ENCODE results near the gene TGM2. TPM values are rescaled to one million over a fixed set of nuclear protein-coding genes. Genes with fewer than 3 reads are reported as not detected.

Gene TGM2
- total RNA-seq, 3 donors from 2014 or later: 0.52 to 0.71 (median 0.63) TPM

GRCh38 chr20:38132910-38133501 is 32.1 kb downstream of the TGM2 start:
- H3K4me3 Mint-ChIP-seq: no peak overlapping the region
- no peaks in the 10 kb centered on the region for H3K36me3 Mint-ChIP-seq (ENCODE audit: insufficient read depth)
- H3K9me3 Mint-ChIP-seq: no peaks in the 10 kb centered on the region
- no peaks in the 10 kb centered on the region for H3K27me3 Mint-ChIP-seq (ENCODE audit: low read depth)
- no peak for ATAC-seq
- no peak for DNase-seq
- peaks cover 7% of the 10 kb centered on the region for H3K4me1 Mint-ChIP-seq (ENCODE audit: low read depth)

- no peaks in the 10 kb centered on the region for H3K27me3 Mint-ChIP-seq (ENCODE audit: low read depth)
- no peak overlapping the region for H3K4me3 Mint-ChIP-seq
- H3K9me3 Mint-ChIP-seq: no peaks in the 10 kb centered on the region
- H3K4me1 Mint-ChIP-seq (ENCODE audit: low read depth): peaks cover 7% of the 10 kb centered on the region
- DNase-seq (no peak), ATAC-seq (peak in 1 of 2 donors; percentile 11)
- no peaks in the 10 kb centered on the region for H3K36me3 Mint-ChIP-seq (ENCODE audit: insufficient read depth)
These were observed 32.7 kb downstream of the TGM2 start for GRCh38 chr20:38132156-38132909.

DNA sequence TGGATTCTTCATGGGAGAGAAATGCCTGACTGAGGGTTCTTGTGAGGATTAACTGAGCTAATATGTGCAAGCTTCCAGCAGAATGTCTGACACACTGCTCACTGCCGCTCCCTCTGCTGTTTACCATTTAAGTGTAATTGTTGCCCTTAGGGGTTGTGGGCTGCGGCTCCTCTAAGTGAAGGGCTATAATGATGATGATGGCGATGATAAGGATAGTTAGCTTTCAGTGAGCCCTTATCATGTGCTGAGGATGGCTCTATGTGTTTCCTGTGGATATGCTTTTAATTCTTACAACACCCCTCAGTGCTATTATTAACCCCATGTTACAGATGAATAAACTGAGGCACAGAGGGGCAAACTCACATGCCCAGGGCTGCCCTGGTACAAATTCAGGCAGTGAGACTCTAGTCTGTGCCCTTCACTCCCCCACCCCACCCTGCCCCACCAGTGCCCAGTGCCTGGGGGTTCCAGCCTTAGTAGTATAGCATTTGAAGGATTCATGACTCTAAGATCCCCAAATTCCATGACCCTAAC is 33.4 kb downstream of the TGM2 start:
- H3K9me3 Mint-ChIP-seq: no peaks in the 10 kb centered on the region
- DNase-seq: no peak

DNA sequence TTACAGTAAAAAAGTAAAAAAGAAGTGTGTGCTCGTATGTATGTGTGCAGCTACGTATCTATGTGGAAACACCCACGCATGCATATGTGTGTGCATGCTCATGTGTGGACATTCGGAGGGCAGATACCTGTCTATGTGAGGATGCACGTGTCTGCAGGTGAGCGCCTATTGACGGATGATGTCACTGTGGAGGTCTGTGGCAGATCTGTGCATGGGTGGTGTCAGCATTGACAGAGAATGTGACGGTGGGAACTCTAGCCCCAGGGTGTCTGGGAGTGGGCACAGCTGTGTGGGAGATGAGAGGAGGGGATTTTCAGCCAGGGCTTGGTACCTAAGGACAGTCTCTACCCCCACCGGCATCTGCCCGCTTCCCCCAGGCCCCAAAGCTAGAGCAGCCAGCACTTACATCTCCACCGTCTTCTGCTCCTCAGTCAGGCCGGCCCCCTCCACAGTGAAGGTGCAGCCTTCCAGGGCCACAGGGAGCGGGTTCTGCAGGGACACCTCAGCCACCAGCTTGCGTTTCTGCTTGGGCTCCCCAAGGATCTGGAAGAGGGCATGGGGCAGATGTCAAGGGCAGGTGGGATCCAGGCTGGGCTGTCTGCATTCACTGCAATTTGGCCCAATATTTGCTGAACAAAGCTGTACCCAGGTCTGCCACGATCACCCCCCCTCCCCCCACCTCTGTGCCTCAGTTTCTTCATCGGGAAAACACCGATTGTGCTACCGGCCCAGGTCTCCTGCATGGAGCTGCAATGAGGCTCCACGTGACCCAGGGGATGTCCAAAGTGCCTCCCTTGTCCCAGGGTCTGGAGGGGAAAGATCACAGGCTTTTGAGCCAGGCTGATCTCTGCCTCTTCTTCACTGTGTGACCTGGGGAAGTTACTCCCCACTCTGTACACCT is 34.1 kb downstream of the TGM2 start:
- no peaks in the 10 kb centered on the region for H3K36me3 Mint-ChIP-seq (ENCODE audit: insufficient read depth)

More for the DNA sequence above, 33.4 kb downstream of the TGM2 start:
- Mint-ChIP-seq H3K4me3 (no peak overlapping the region), H3K4me1 (ENCODE audit: low read depth) (peaks cover 7% of the 10 kb centered on the region), H3K36me3 (ENCODE audit: insufficient read depth) (no peaks in the 10 kb centered on the region), H3K27me3 (ENCODE audit: low read depth) (no peaks in the 10 kb centered on the region)
- ATAC-seq: no peak

GRCh38 chr20:38129893-38130609 is 35.0 kb downstream of the TGM2 start:
- no peaks in the 10 kb centered on the region for H3K36me3 Mint-ChIP-seq (ENCODE audit: insufficient read depth)
- H3K9me3 Mint-ChIP-seq: no peaks in the 10 kb centered on the region
- H3K4me1 Mint-ChIP-seq (ENCODE audit: low read depth): peaks cover 7% of the 10 kb centered on the region
- no peak for ATAC-seq
- H3K27me3 Mint-ChIP-seq (ENCODE audit: low read depth): no peaks in the 10 kb centered on the region
- H3K4me3 Mint-ChIP-seq: no peak overlapping the region
- no peak for DNase-seq

More for the DNA sequence above, 34.1 kb downstream of the TGM2 start:
- H3K4me1 Mint-ChIP-seq (ENCODE audit: low read depth): peaks cover 7% of the 10 kb centered on the region
- no peak overlapping the region for H3K4me3 Mint-ChIP-seq
- no peaks in the 10 kb centered on the region for H3K27me3 Mint-ChIP-seq (ENCODE audit: low read depth)
- DNase-seq (no peak), ATAC-seq (no peak)
- no peaks in the 10 kb centered on the region for H3K9me3 Mint-ChIP-seq

DNA sequence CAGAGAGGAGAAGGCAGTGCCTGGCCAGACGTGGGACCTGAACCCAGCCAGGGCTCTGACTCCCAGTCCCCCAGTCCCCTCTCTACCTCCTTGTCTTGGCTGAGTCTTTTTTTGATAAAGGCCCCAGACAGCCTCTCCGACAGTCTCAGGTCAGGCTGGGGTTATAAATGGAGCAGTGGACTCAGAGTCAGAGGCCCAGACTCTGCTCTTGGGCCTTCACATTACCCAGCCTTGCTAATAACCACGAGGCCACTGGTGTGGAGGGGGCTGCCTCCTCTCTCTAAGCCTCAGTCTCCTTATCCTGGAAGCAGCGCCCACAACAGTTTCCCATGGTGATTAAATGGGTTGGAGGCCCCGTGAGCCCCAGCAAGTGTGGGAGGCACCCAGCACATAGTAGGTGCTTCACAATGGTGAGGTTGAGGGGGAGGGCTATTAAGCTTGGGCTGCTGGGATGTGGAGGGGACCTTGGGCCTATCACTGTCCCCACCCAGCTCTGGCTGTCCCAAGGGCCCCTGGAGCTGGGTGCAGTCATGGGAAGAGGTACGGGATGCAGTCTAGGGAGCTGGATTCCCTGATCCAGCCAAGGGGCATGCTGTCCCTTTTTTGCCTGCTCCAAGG is 35.7 kb downstream of the TGM2 start:
- no peak for DNase-seq
- no peak for ATAC-seq
- no peaks in the 10 kb centered on the region for H3K36me3 Mint-ChIP-seq (ENCODE audit: insufficient read depth)
- H3K4me1 Mint-ChIP-seq (ENCODE audit: low read depth): peaks cover 2% of the 10 kb centered on the region
- no peaks in the 10 kb centered on the region for H3K27me3 Mint-ChIP-seq (ENCODE audit: low read depth)
- H3K4me3 Mint-ChIP-seq: no peak overlapping the region
- H3K9me3 Mint-ChIP-seq: no peaks in the 10 kb centered on the region

- H3K27me3 Mint-ChIP-seq (ENCODE audit: low read depth): no peaks in the 10 kb centered on the region
- no peaks in the 10 kb centered on the region for H3K4me1 Mint-ChIP-seq (ENCODE audit: low read depth)
- H3K4me3 Mint-ChIP-seq: no peak overlapping the region
- H3K9me3 Mint-ChIP-seq: no peaks in the 10 kb centered on the region
- DNase-seq: no peak
- no peaks in the 10 kb centered on the region for H3K36me3 Mint-ChIP-seq (ENCODE audit: insufficient read depth)
- no peak for ATAC-seq
These were observed 36.4 kb downstream of the TGM2 start for GRCh38 chr20:38128691-38129090.

GRCh38 chr20:38127920-38128528 is 37.0 kb downstream of the TGM2 start:
- Mint-ChIP-seq H3K4me1 (ENCODE audit: low read depth) (peaks cover 3% of the 10 kb centered on the region), H3K9me3 (no peaks in the 10 kb centered on the region), H3K36me3 (ENCODE audit: insufficient read depth) (no peaks in the 10 kb centered on the region), H3K27me3 (ENCODE audit: low read depth) (no peaks in the 10 kb centered on the region), H3K4me3 (no peak overlapping the region)
- DNase-seq (no peak), ATAC-seq (no peak)

DNA sequence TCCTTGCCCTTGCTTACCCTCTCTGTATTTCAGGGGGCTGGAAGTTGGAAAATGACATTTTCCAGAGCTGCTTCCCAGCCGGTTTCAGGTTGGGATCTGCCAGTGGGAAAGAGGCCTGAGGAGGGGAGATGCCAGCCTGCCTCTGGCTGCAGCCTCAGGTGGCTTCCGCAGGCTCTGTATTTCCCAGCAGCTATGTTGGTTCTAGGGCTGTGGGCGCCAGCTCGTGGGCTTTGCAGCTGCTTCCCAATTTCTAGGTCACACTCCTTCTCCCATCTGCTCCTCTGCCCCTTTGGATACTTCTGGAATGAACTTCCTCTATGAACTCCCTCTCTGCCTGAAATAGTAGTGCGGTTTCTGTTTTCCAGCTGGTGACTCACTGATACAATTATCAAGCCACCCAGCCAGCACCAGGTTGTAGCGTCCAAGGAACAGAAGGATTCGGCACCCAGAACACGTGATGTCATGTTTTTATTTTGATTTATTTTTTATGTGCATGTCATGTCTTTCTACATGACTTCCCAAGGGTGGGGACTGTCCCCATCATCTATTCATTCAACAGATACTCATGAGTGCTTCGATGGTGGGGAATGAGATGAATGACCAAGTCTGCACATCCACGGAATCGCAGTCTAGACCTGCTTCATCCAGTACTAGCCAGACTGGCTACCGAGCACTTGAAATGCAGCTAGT is 38.0 kb downstream of the TGM2 start:
- DNase-seq: no peak
- H3K36me3 Mint-ChIP-seq (ENCODE audit: insufficient read depth): no peaks in the 10 kb centered on the region

DNA sequence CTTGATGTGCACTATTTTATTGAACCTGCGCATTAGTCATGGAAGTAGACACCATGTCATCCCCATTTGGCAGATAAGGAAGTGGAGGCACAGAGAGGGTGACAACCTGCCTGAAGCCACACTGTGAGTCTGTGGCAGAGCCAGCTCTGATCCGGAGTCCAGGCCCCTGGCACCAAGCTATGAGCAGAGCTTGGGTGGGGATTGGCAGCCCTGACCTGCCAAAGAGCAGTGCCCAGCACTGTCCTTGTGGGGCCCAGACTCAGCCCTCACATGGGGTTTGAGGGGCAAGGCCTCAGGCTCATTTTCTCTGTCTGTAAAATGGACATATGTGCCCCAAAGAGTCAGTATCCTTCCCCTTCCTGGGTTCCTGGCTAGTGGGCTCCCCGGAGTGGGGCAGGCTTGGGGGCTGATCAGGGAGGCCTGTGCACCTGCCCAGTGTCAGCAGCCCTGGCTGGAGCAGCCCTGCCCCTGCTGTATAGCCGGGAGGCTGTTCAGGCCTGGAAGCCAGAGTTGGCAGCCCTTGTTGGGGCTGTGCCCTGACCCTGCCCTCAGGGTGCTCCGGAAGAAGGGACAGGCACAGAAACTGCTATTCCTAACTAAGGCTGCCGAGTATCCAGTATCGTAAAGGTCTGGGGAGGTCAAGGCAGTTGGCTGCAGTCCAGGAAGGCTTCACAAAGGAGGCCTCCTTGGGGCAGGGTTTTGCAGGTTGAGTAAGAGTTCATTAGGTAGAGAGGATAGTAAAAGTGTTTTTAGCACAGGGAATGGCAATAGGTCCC is 38.7 kb downstream of the TGM2 start:
- Mint-ChIP-seq H3K4me3 (no peak overlapping the region), H3K9me3 (no peaks in the 10 kb centered on the region)

More for the DNA sequence above, 38.0 kb downstream of the TGM2 start:
- no peak for ATAC-seq
- Mint-ChIP-seq H3K27me3 (ENCODE audit: low read depth) (no peaks in the 10 kb centered on the region), H3K4me3 (no peak overlapping the region), H3K9me3 (no peaks in the 10 kb centered on the region), H3K4me1 (ENCODE audit: low read depth) (peaks cover 3% of the 10 kb centered on the region)

DNA sequence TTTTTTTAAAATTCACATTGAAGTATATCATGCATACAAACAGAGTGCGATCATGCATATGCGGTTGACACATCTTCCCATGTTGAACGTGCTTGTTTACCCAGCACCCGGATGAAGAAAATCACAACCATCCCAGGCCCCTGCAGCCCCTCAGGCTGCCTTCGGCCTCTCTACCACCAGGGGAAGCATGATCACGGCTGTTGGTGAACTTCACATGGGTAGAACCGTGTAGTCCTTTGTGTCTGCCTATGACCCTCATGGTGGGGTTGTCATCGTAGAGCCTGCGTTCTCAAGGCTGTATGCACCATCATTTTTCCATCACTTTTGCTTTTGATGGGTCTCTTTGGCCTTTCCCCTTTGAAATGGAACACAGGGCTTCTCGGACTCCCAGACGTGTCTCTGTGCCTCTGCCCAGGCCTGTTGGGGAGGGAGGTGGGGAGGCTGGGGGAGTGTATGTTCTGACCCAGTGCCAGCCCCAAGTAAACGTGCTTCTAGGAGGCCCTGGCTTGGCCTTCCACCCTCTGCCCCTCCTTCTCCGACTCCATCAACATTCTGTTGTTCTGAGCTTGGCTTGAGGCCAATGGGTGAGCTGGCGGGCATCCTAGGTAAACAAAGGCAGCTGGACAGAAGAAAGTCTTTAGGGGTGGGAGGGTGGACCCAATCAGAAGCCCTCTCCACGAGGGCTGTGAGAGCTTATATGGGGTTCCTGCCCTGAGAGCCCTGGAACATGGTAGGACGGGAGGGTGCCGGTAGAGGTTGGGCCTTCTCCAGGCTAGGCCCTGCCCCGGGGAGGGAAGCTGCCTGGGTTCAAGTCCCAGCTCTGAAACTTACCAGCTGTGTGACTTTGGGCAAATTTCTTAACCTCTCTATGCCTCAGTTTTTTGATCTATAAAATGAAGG is 39.7 kb downstream of the TGM2 start:
- no peak for DNase-seq
- H3K27me3 Mint-ChIP-seq (ENCODE audit: low read depth): no peaks in the 10 kb centered on the region
- ATAC-seq: no peak
- H3K4me3 Mint-ChIP-seq: no peak overlapping the region
- H3K36me3 Mint-ChIP-seq (ENCODE audit: insufficient read depth): no peaks in the 10 kb centered on the region
- peaks cover 3% of the 10 kb centered on the region for H3K4me1 Mint-ChIP-seq (ENCODE audit: low read depth)
- no peaks in the 10 kb centered on the region for H3K9me3 Mint-ChIP-seq

More for the DNA sequence above, 38.7 kb downstream of the TGM2 start:
- Mint-ChIP-seq H3K4me1 (ENCODE audit: low read depth) (peaks cover 3% of the 10 kb centered on the region), H3K36me3 (ENCODE audit: insufficient read depth) (no peaks in the 10 kb centered on the region), H3K27me3 (ENCODE audit: low read depth) (no peaks in the 10 kb centered on the region)
- ATAC-seq (no peak), DNase-seq (no peak)
